Ascending aorta (tissue), 2 donors: ENCODE results near the gene MPRIP. TPM values are rescaled to one million over a fixed set of nuclear protein-coding genes. Genes with fewer than 3 reads are reported as not detected.

ENCODE experiments used
- DNase-seq, 2 donors: peaks; one replicate each; pipeline ENCODE4 v3.0.0-alpha.2; 2019; ENCODE audit warnings: low spot score in 2 of 2
- H3K27ac ChIP-seq, 2 donors: fragments of 200-600 bp; sonication (generic); one replicate each; pipeline ENCODE4 v1.5.1; 2016 to 2017; ENCODE audit warnings: mild to moderate bottlenecking in 1 of 2
- H3K27me3 ChIP-seq: fragments of 200-600 bp; sonication (generic); one replicate; pipeline ENCODE4 v1.5.1; 2017
- H3K36me3 ChIP-seq, 2 donors: fragments of 200-600 bp; sonication (generic); one replicate each; pipeline ENCODE4 v1.5.1; 2016
- H3K4me1 ChIP-seq, 2 donors: fragments of 200-600 bp; sonication (generic); one replicate each; pipeline ENCODE4 v1.5.1; 2016 to 2017; ENCODE audit warnings: mild to moderate bottlenecking in 1 of 2
- H3K4me3 ChIP-seq, 2 donors: fragments of 200-600 bp; sonication (generic); one replicate each; pipeline ENCODE4 v1.5.1; 2016 to 2017; ENCODE audit warnings: mild to moderate bottlenecking in 1 of 2
- H3K9me3 ChIP-seq, 2 donors: fragments of 200-600 bp; sonication (generic); one replicate each; pipeline ENCODE4 v1.5.1; 2016
- intact Hi-C: fragments of 100-400 bp; cut with DNase I; formaldehyde crosslinking; loops from one replicate; pipeline ENCODE4 v1.15.1; 2023
- total RNA-seq: library from RNA; depleted of rRNA; stranded (reverse); fragments of >200 nt; gene quantifications from one replicate; pipeline ENCODE4 v1.1.0, GENCODE V29; 2016
- TF ChIP-seq, protein P1 (sequence below), 3 experiments: fragments of 200-600 bp in 2 of 3; fragments of 450-650 bp in 1 of 3; sonication (generic) in 2 of 3; IDR thresholded peaks; one replicate each; pipeline ENCODE4 v1.5.1; 2016 to 2019; ENCODE audit warnings: antibody characterized with exemption in 3 of 3, mild to moderate bottlenecking in 1 of 3, moderate library complexity in 1 of 3

The MPRIP gene
- total RNA-seq, 1 donor from 2014 or later = 246 TPM

DNA sequence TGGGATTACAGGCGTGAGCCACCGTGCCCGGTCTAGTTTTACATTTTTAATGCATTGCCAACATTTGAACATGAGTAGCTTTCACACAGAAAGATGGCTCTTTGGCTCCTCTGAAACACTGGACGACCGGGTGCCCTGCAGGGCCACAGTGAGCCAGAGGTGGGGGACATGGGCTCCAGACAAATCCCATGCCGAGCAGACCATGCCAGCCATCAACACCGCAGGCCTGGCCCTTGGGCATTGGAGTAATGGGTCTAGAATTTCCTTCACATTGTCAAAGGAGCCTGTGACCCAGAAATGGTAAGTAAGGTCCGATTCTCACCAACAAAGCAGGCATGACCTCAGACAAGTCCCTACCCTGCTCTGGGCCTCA, 21.4 kb upstream of the MPRIP start:
- DNase-seq = no peak
- Histone ChIP-seq H3K36me3 (no peaks in the 10 kb centered on the region), H3K4me1 (peaks cover 0 to 11% of the 10 kb centered on the region in 2 donors), H3K4me3 (peak overlapping the region in 1 of 2 donors; percentile 1), H3K9me3 (no peaks in the 10 kb centered on the region), H3K27me3 (no peaks in the 10 kb centered on the region), H3K27ac (peak overlapping the region; percentile 51 to 77)
- intact Hi-C loops = no loop called here
- TF ChIP-seq, protein P1, sequence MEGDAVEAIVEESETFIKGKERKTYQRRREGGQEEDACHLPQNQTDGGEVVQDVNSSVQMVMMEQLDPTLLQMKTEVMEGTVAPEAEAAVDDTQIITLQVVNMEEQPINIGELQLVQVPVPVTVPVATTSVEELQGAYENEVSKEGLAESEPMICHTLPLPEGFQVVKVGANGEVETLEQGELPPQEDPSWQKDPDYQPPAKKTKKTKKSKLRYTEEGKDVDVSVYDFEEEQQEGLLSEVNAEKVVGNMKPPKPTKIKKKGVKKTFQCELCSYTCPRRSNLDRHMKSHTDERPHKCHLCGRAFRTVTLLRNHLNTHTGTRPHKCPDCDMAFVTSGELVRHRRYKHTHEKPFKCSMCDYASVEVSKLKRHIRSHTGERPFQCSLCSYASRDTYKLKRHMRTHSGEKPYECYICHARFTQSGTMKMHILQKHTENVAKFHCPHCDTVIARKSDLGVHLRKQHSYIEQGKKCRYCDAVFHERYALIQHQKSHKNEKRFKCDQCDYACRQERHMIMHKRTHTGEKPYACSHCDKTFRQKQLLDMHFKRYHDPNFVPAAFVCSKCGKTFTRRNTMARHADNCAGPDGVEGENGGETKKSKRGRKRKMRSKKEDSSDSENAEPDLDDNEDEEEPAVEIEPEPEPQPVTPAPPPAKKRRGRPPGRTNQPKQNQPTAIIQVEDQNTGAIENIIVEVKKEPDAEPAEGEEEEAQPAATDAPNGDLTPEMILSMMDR (IDR thresholded peaks at IDR 0.05) = no peak

DNA sequence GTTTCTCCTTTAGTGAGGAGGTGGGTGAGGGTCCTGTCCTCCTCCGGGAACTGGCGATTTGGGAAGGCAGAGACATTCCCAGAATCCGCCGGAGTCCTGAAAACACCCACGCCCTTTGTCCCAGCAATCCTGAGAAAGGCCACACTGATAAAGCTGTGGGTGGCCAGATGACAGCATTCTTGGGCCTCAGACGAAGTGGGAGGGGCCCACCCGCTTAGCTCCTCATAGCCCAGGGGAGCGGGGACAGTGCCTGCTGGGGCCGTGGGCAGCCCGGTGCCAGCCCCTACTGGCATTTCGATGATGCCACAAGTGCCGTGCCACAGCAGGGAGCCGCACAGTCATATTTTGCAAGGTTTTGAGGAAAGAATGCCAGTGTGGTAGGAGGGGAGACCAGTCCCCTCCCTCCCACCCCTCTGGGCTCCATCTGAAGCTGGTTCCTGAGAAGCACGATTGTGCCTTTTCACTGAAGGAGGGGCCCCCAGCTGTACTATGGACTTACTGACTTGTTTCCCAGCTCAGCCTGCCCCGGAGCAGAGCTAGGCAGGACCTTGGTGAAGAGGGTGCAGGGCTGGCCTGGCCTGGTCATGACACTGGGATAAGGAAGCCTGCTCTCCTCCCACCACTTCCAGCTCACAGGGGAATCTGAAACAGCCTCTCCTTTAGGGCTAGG, 20.9 kb upstream of the MPRIP start:
- no peaks in the 10 kb centered on the region for H3K27me3 ChIP-seq
- no peaks in the 10 kb centered on the region for H3K36me3 ChIP-seq
- TF ChIP-seq, protein P1 (IDR thresholded peaks at IDR 0.05) = no peak
- H3K4me1 ChIP-seq = peaks cover 0 to 11% of the 10 kb centered on the region in 2 donors
- no peaks in the 10 kb centered on the region for H3K9me3 ChIP-seq
- DNase-seq = peak in 1 of 2 donors; percentile 88
- H3K4me3 ChIP-seq = peak overlapping the region in 1 of 2 donors; percentile 1
- peak overlapping the region; percentile 51 to 77 for H3K27ac ChIP-seq
- intact Hi-C loops = no loop called here

DNA sequence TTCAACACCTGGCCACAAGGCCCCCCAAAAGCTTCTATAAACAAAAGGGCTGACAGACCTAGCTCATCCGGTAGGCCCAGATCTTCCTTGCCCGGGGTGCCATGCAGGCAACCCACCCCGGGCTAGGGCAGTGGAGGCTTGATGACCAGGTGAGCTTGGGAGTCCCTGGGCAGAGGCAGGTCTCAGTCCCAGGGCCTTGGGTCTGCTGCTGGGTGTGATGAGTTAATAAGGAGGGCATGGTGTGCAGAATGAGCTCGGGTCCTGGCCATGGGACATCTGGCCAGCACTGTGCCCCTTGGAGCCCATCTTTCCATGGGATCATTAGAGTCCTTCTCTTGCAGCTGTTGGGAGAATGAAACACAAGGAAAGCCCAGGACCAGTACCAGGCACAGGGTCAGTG, 20.2 kb upstream of the MPRIP start:
- no peak for DNase-seq
- TF ChIP-seq, protein P1 (IDR thresholded peaks at IDR 0.05) = no peak

GRCh38 chr17:17022456-17022855, 19.8 kb upstream of the MPRIP start:
- Histone ChIP-seq H3K27me3 (no peaks in the 10 kb centered on the region), H3K9me3 (no peaks in the 10 kb centered on the region), H3K4me3 (no peak overlapping the region), H3K36me3 (no peaks in the 10 kb centered on the region), H3K4me1 (peaks cover 0 to 11% of the 10 kb centered on the region in 2 donors), H3K27ac (peak overlapping the region in 1 of 2 donors; percentile 51)
- TF ChIP-seq, protein P1 (IDR thresholded peaks at IDR 0.05) = no peak
- intact Hi-C loops = no loop called here
- DNase-seq = no peak

More for the DNA sequence above, 20.2 kb upstream of the MPRIP start:
- no peaks in the 10 kb centered on the region for H3K27me3 ChIP-seq
- peaks cover 0 to 11% of the 10 kb centered on the region in 2 donors for H3K4me1 ChIP-seq
- H3K27ac ChIP-seq = peak overlapping the region; percentile 51 to 77
- no peaks in the 10 kb centered on the region for H3K9me3 ChIP-seq
- intact Hi-C loops = no loop called here
- no peaks in the 10 kb centered on the region for H3K36me3 ChIP-seq
- no peak overlapping the region for H3K4me3 ChIP-seq

GRCh38 chr17:17024778-17025300, 17.4 kb upstream of the MPRIP start:
- intact Hi-C loops = no loop called here
- DNase-seq = no peak

More at GRCh38 chr17:17024778-17025300, 17.4 kb upstream of the MPRIP start:
- Histone ChIP-seq H3K4me1 (peaks cover 0 to 11% of the 10 kb centered on the region in 2 donors), H3K27me3 (no peaks in the 10 kb centered on the region), H3K36me3 (no peaks in the 10 kb centered on the region), H3K4me3 (no peak overlapping the region), H3K27ac (no peak overlapping the region), H3K9me3 (no peaks in the 10 kb centered on the region)
- TF ChIP-seq, protein P1 (IDR thresholded peaks at IDR 0.05) = no peak
